Stomach (tissue), 4 donors: ENCODE results near the gene VSTM1.

Experiments
- EP300 ChIP-seq: sonication (generic); formaldehyde crosslinking; IDR thresholded peaks from one replicate; pipeline ENCODE4 v1.6.1; 2017; ENCODE audit warnings: antibody characterized with exemption
- POLR2AphosphoS5 ChIP-seq, 3 donors: sonication (generic); formaldehyde crosslinking; IDR thresholded peaks; one replicate each; pipeline ENCODE4 v1.6.1; 2016; ENCODE audit warnings: antibody characterized with exemption in 3 of 3
- TF ChIP-seq, protein P1 (sequence below), 7 experiments: fragments of 450-650 bp in 4 of 7; fragments of 200-600 bp in 3 of 7; sonication (generic) in 3 of 7; IDR thresholded peaks; one replicate each; pipeline ENCODE4 v1.5.1; 2016 to 2019; ENCODE audit warnings: antibody characterized with exemption in 7 of 7, control low read depth in 2 of 7, mild to moderate bottlenecking in 1 of 7

DNA sequence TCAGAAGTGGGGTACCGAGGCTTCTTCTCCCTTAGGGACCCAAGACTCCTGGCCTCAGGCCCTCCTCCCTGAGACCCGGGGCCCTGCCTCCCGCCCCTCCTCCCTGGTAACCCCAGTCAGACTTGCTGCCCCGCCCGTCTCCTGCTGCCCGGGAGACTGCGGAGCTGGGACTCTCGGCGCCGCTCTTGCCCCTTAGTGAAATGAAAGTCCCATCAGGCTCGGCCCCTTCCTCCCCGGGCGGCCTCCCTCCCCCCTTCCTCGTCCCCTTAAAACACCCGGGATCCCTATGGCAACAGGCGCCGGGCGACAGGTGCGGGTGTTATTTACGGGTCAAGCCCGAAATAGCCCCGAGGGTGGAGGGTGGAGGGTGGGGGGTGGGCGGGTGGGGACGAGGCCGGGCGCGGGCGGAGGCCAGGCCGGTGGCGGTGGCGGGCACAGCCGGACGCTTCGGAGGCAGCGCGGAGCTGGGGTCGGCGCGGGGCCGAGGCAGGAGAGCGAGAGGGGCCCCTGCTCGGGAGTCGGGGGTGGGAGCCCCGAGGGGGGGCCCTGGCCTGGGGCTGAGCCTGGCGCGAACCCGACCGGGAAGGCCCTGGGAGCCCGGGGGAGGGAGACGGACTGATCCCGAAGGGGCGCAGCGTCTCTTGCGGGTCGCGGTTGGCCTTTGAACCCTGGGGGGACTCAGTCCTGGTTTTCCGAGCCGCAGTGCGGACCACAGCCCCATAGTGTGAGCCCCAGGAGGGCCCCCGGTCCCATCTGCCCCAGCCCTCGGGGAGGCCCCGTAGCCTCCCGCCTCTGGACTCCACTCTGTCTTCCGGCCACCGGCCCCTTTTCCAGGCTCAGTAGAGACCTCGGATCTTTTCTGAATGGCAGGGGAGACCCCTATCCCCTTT, 72.2 kb downstream of the VSTM1 start, which contains the start of gene CACNG6:
- TF ChIP-seq, protein P1, sequence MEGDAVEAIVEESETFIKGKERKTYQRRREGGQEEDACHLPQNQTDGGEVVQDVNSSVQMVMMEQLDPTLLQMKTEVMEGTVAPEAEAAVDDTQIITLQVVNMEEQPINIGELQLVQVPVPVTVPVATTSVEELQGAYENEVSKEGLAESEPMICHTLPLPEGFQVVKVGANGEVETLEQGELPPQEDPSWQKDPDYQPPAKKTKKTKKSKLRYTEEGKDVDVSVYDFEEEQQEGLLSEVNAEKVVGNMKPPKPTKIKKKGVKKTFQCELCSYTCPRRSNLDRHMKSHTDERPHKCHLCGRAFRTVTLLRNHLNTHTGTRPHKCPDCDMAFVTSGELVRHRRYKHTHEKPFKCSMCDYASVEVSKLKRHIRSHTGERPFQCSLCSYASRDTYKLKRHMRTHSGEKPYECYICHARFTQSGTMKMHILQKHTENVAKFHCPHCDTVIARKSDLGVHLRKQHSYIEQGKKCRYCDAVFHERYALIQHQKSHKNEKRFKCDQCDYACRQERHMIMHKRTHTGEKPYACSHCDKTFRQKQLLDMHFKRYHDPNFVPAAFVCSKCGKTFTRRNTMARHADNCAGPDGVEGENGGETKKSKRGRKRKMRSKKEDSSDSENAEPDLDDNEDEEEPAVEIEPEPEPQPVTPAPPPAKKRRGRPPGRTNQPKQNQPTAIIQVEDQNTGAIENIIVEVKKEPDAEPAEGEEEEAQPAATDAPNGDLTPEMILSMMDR (IDR thresholded peaks at IDR 0.05) = no peak
- TF ChIP-seq POLR2AphosphoS5 (IDR thresholded peaks at IDR 0.05) = no peak
- TF ChIP-seq EP300 = no peak
